ENCODE measurements around the gene NHP2. TPM values are rescaled to one million over a fixed set of nuclear protein-coding genes. Genes with fewer than 3 reads are reported as not detected.

Gene NHP2
- total RNA-seq, 1 donor from 2014 or later, result 161 TPM

- Mint-ChIP-seq H3K4me1 (ENCODE audit: unreplicated experiment) (peaks cover 4% of the 10 kb centered on the region), H3K27me3 (peaks cover 13% of the 10 kb centered on the region), H3K27ac (no peak overlapping the region), H3K4me3 (no peak overlapping the region), H3K9me3 (no peaks in the 10 kb centered on the region), H3K36me3 (no peaks in the 10 kb centered on the region)
- TF ChIP-seq CTCF (conservative IDR thresholded peaks at IDR 0.05), result no peak
- no peak for DNase-seq (ENCODE audit: extremely low spot score, unreplicated experiment)
Observed at GRCh38 chr5:178193251-178193809, 39.6 kb upstream of the NHP2 start.

GRCh38 chr5:178192787-178193186, 39.1 kb upstream of the NHP2 start:
- no peak for TF ChIP-seq CTCF (conservative IDR thresholded peaks at IDR 0.05)

GRCh38 chr5:178192244-178192643, 38.6 kb upstream of the NHP2 start:
- H3K27ac Mint-ChIP-seq, result no peak overlapping the region
- H3K27me3 Mint-ChIP-seq, result peaks cover 13% of the 10 kb centered on the region
- no peak for TF ChIP-seq CTCF (conservative IDR thresholded peaks at IDR 0.05)
- H3K4me1 Mint-ChIP-seq (ENCODE audit: unreplicated experiment), result peaks cover 4% of the 10 kb centered on the region
- no peaks in the 10 kb centered on the region for H3K9me3 Mint-ChIP-seq
- H3K4me3 Mint-ChIP-seq, result no peak overlapping the region
- no peaks in the 10 kb centered on the region for H3K36me3 Mint-ChIP-seq
- DNase-seq (ENCODE audit: extremely low spot score, unreplicated experiment), result no peak

More at GRCh38 chr5:178192787-178193186, 39.1 kb upstream of the NHP2 start:
- H3K27ac Mint-ChIP-seq, result no peak overlapping the region
- H3K9me3 Mint-ChIP-seq, result no peaks in the 10 kb centered on the region
- H3K36me3 Mint-ChIP-seq, result no peaks in the 10 kb centered on the region
- peaks cover 13% of the 10 kb centered on the region for H3K27me3 Mint-ChIP-seq
- peaks cover 4% of the 10 kb centered on the region for H3K4me1 Mint-ChIP-seq (ENCODE audit: unreplicated experiment)
- H3K4me3 Mint-ChIP-seq, result no peak overlapping the region
- no peak for DNase-seq (ENCODE audit: extremely low spot score, unreplicated experiment)

- no peak overlapping the region for H3K27ac Mint-ChIP-seq
- no peak for DNase-seq (ENCODE audit: extremely low spot score, unreplicated experiment)
- H3K4me3 Mint-ChIP-seq, result no peak overlapping the region
- no peaks in the 10 kb centered on the region for H3K9me3 Mint-ChIP-seq
- no peaks in the 10 kb centered on the region for H3K36me3 Mint-ChIP-seq
- peaks cover 13% of the 10 kb centered on the region for H3K27me3 Mint-ChIP-seq
- peaks cover 4% of the 10 kb centered on the region for H3K4me1 Mint-ChIP-seq (ENCODE audit: unreplicated experiment)
- TF ChIP-seq CTCF (conservative IDR thresholded peaks at IDR 0.05), result no peak
Observed at GRCh38 chr5:178191661-178192060, 38.0 kb upstream of the NHP2 start.

- Mint-ChIP-seq H3K27ac (no peak overlapping the region), H3K4me3 (no peak overlapping the region), H3K27me3 (peaks cover 8% of the 10 kb centered on the region), H3K36me3 (no peaks in the 10 kb centered on the region), H3K9me3 (no peaks in the 10 kb centered on the region), H3K4me1 (ENCODE audit: unreplicated experiment) (peaks cover 4% of the 10 kb centered on the region)
- DNase-seq (ENCODE audit: extremely low spot score, unreplicated experiment), result no peak
- no peak for TF ChIP-seq CTCF (conservative IDR thresholded peaks at IDR 0.05)
Observed at GRCh38 chr5:178189433-178189832, 35.7 kb upstream of the NHP2 start.

- Mint-ChIP-seq H3K9me3 (no peaks in the 10 kb centered on the region), H3K4me3 (no peak within 1 kb of the TSS), H3K4me1 (ENCODE audit: unreplicated experiment) (no peaks in the 10 kb centered on the region), H3K27ac (no peak within 1 kb of the TSS), H3K36me3 (no peaks in the 10 kb centered on the region), H3K27me3 (no peaks in the 10 kb centered on the region)
- no peak for TF ChIP-seq CTCF (conservative IDR thresholded peaks at IDR 0.05)
- DNase-seq (ENCODE audit: extremely low spot score, unreplicated experiment), result no peak
Observed at GRCh38 chr5:178187014-178187413, 33.3 kb upstream of the NHP2 start, which contains the start of gene GMCL2. GMCL2 (minus strand) TSS chr5:178187371; CDS start chr5:178187299, 72 bp downstream.

All from type B pancreatic cell (in vitro differentiated cells).